ENCODE measurements around the gene KRT77.
"Not testable (repeated sequence)": the region's sequence is repeated elsewhere in the genome, so short reads cannot be mapped to it uniquely, and the experiment has no call there.

KRT77 gene

GRCh38 chr12:52703424-52703823 is at the start of gene KRT77:
Gene KRT77 (minus strand): TSS chr12:52703524. CDS start chr12:52703434, 90 bp downstream.
- Mint-ChIP-seq H3K4me3 (no peak within 1 kb of the TSS), H3K9me3 (no peaks in the 10 kb centered on the region), H3K36me3 (ENCODE audit: low read depth) (no peaks in the 10 kb centered on the region), H3K27ac (no peak within 1 kb of the TSS), H3K27me3 (ENCODE audit: low read depth) (peaks cover 13% of the 10 kb centered on the region), H3K4me1 (ENCODE audit: low read depth) (peaks cover 2% of the 10 kb centered on the region)

- Mint-ChIP-seq H3K9me3 (no peaks in the 10 kb centered on the region), H3K4me3 (no peak overlapping the region), H3K36me3 (ENCODE audit: low read depth) (no peaks in the 10 kb centered on the region), H3K27me3 (ENCODE audit: low read depth) (peaks cover 18% of the 10 kb centered on the region), H3K27ac (no peak overlapping the region), H3K4me1 (ENCODE audit: low read depth) (peaks cover 2% of the 10 kb centered on the region)
Observed at GRCh38 chr12:52752516-52752915, 49.2 kb upstream of the KRT77 start.

- no peak overlapping the region for H3K4me3 Mint-ChIP-seq
- no peaks in the 10 kb centered on the region for H3K36me3 Mint-ChIP-seq (ENCODE audit: low read depth)
- H3K9me3 Mint-ChIP-seq: no peaks in the 10 kb centered on the region
- H3K27me3 Mint-ChIP-seq (ENCODE audit: low read depth): peaks cover 18% of the 10 kb centered on the region
- no peak overlapping the region for H3K27ac Mint-ChIP-seq
- H3K4me1 Mint-ChIP-seq (ENCODE audit: low read depth): peaks cover 2% of the 10 kb centered on the region
Observed at GRCh38 chr12:52751795-52752194, 48.5 kb upstream of the KRT77 start.

DNA sequence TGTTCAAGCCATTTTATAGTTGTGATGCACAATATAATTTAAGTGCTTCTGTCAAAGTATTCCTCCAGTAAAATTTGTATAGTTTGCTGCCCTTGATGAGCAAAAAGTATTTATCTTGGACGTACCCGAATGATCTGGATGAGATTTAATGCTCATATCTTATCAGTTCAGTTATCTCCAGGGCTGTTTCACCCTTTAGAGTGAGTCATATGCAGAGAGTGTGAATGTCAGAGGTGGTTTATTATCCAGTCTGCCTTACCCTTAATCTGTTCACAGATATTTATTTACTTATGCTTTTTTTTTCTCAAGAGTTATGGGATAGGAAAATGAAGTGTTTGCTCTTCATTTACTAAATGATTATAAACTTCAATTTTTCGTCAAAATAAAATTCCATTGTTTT is 47.2 kb upstream of the KRT77 start:
- H3K27me3 Mint-ChIP-seq (ENCODE audit: low read depth): peaks cover 18% of the 10 kb centered on the region
- not testable (repeated sequence) for H3K27ac Mint-ChIP-seq; H3K4me3 Mint-ChIP-seq; H3K4me1 Mint-ChIP-seq (ENCODE audit: low read depth); H3K9me3 Mint-ChIP-seq; H3K36me3 Mint-ChIP-seq (ENCODE audit: low read depth)

DNA sequence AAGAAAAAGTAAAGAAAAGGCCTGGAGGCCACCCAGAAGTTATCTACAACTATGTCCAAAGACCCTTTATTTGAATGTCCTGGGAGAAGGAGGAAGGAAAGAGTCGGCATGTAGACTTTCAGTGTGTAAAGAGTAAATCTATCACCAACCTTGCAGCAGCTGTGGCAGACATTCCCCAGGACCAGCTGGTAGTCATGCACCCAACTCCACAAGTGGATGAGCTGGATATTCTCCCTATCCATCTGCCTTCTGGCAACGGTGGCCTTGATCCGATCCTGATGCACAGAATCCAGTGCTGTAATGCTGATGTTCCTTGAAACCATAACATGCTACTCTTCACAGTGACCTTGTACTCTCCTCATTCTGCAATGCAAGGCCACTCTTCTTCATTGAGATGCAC is 46.5 kb upstream of the KRT77 start:
- no peaks in the 10 kb centered on the region for H3K9me3 Mint-ChIP-seq
- H3K4me3 Mint-ChIP-seq: no peak overlapping the region
- H3K27ac Mint-ChIP-seq: no peak overlapping the region
- H3K36me3 Mint-ChIP-seq (ENCODE audit: low read depth): no peaks in the 10 kb centered on the region
- peaks cover 18% of the 10 kb centered on the region for H3K27me3 Mint-ChIP-seq (ENCODE audit: low read depth)
- H3K4me1 Mint-ChIP-seq (ENCODE audit: low read depth): peaks cover 2% of the 10 kb centered on the region

GRCh38 chr12:52748578-52748977 is 45.3 kb upstream of the KRT77 start:
- peaks cover 2% of the 10 kb centered on the region for H3K4me1 Mint-ChIP-seq (ENCODE audit: low read depth)
- H3K27me3 Mint-ChIP-seq (ENCODE audit: low read depth): peaks cover 18% of the 10 kb centered on the region
- H3K36me3 Mint-ChIP-seq (ENCODE audit: low read depth): no peaks in the 10 kb centered on the region
- H3K4me3 Mint-ChIP-seq: no peak overlapping the region
- no peak overlapping the region for H3K27ac Mint-ChIP-seq
- H3K9me3 Mint-ChIP-seq: no peaks in the 10 kb centered on the region

- Mint-ChIP-seq H3K36me3 (ENCODE audit: low read depth) (no peaks in the 10 kb centered on the region), H3K4me1 (ENCODE audit: low read depth) (peaks cover 2% of the 10 kb centered on the region), H3K27me3 (ENCODE audit: low read depth) (peaks cover 10% of the 10 kb centered on the region), H3K4me3 (no peak overlapping the region), H3K27ac (no peak overlapping the region), H3K9me3 (no peaks in the 10 kb centered on the region)
Observed at GRCh38 chr12:52745554-52745953, 42.2 kb upstream of the KRT77 start.

GRCh38 chr12:52744493-52745156 is 41.3 kb upstream of the KRT77 start:
- peaks cover 10% of the 10 kb centered on the region for H3K27me3 Mint-ChIP-seq (ENCODE audit: low read depth)

DNA sequence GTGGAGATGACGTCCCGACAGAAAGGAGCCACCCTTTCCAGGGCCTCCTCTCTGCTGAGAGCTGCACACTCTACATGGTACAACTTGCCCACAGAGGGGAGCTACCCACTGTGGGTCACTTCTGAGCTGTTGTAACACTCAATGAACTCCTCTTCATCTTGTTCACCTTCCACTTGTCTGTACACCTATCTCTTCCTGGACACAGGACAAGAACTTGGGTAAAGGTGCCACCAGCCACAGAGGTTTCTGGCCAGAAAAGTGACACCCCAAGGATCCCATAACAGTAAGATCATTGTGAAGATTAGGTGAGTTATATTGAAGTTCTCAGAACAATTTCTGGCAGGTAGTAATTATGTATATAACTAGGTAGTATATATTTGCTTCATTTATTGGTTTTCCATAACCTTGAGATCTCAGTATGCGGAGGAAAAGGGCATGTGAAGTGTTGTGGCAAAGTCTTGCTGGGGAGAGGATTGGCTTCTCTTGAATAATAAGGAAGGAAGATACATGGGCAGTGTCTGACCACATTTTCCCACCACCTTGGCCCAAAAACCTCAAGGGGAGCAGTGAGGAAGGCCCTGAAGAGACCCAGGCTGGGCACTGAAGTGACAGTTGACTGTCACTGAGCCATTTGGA is 39.6 kb upstream of the KRT77 start:
- H3K9me3 Mint-ChIP-seq: no peaks in the 10 kb centered on the region

More at GRCh38 chr12:52744493-52745156, 41.3 kb upstream of the KRT77 start:
- peaks cover 2% of the 10 kb centered on the region for H3K4me1 Mint-ChIP-seq (ENCODE audit: low read depth)
- no peaks in the 10 kb centered on the region for H3K9me3 Mint-ChIP-seq
- no peak overlapping the region for H3K4me3 Mint-ChIP-seq
- no peaks in the 10 kb centered on the region for H3K36me3 Mint-ChIP-seq (ENCODE audit: low read depth)
- no peak overlapping the region for H3K27ac Mint-ChIP-seq

GRCh38 chr12:52742196-52742580 is 38.9 kb upstream of the KRT77 start:
- Mint-ChIP-seq H3K27ac (no peak overlapping the region), H3K27me3 (ENCODE audit: low read depth) (no peaks in the 10 kb centered on the region), H3K9me3 (no peaks in the 10 kb centered on the region), H3K4me1 (ENCODE audit: low read depth) (no peaks in the 10 kb centered on the region), H3K36me3 (ENCODE audit: low read depth) (no peaks in the 10 kb centered on the region), H3K4me3 (no peak overlapping the region)

More for the DNA sequence above, 39.6 kb upstream of the KRT77 start:
- no peak overlapping the region for H3K27ac Mint-ChIP-seq
- H3K36me3 Mint-ChIP-seq (ENCODE audit: low read depth): no peaks in the 10 kb centered on the region
- no peaks in the 10 kb centered on the region for H3K4me1 Mint-ChIP-seq (ENCODE audit: low read depth)
- no peaks in the 10 kb centered on the region for H3K27me3 Mint-ChIP-seq (ENCODE audit: low read depth)
- H3K4me3 Mint-ChIP-seq: no peak overlapping the region

- Mint-ChIP-seq H3K4me3 (no peak overlapping the region), H3K27ac (no peak overlapping the region), H3K36me3 (ENCODE audit: low read depth) (no peaks in the 10 kb centered on the region), H3K4me1 (ENCODE audit: low read depth) (no peaks in the 10 kb centered on the region), H3K27me3 (ENCODE audit: low read depth) (no peaks in the 10 kb centered on the region), H3K9me3 (no peaks in the 10 kb centered on the region)
Observed at GRCh38 chr12:52741375-52742195, 38.3 kb upstream of the KRT77 start.

DNA sequence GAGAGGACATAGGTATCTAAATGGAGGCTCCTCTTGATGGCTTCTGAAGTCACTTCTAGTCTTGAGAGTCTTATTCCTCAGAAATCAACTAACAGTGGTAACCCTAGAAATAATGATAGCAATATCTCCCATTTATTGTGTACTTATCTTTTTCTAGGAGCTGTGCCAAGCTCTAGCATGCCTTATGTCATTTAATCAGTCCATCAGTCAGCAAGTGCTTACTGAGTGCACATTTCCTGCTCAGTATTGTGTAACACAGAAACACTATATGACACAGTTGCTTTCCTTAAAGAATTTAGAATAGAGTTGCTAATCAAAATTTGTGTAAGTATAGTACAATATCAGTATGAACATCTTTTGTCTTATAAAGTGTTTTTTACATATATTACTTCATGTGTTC is 37.3 kb upstream of the KRT77 start:
- H3K4me3 Mint-ChIP-seq: no peak overlapping the region
- no peak overlapping the region for H3K27ac Mint-ChIP-seq
- H3K9me3 Mint-ChIP-seq: no peaks in the 10 kb centered on the region
- H3K27me3 Mint-ChIP-seq (ENCODE audit: low read depth): no peaks in the 10 kb centered on the region
- no peaks in the 10 kb centered on the region for H3K36me3 Mint-ChIP-seq (ENCODE audit: low read depth)
- H3K4me1 Mint-ChIP-seq (ENCODE audit: low read depth): no peaks in the 10 kb centered on the region

GRCh38 chr12:52739963-52740362 is 36.6 kb upstream of the KRT77 start:
- H3K36me3 Mint-ChIP-seq (ENCODE audit: low read depth): no peaks in the 10 kb centered on the region
- H3K9me3 Mint-ChIP-seq: no peaks in the 10 kb centered on the region
- H3K4me3 Mint-ChIP-seq: no peak overlapping the region
- H3K4me1 Mint-ChIP-seq (ENCODE audit: low read depth): no peaks in the 10 kb centered on the region
- H3K27ac Mint-ChIP-seq: no peak overlapping the region
- no peaks in the 10 kb centered on the region for H3K27me3 Mint-ChIP-seq (ENCODE audit: low read depth)

DNA sequence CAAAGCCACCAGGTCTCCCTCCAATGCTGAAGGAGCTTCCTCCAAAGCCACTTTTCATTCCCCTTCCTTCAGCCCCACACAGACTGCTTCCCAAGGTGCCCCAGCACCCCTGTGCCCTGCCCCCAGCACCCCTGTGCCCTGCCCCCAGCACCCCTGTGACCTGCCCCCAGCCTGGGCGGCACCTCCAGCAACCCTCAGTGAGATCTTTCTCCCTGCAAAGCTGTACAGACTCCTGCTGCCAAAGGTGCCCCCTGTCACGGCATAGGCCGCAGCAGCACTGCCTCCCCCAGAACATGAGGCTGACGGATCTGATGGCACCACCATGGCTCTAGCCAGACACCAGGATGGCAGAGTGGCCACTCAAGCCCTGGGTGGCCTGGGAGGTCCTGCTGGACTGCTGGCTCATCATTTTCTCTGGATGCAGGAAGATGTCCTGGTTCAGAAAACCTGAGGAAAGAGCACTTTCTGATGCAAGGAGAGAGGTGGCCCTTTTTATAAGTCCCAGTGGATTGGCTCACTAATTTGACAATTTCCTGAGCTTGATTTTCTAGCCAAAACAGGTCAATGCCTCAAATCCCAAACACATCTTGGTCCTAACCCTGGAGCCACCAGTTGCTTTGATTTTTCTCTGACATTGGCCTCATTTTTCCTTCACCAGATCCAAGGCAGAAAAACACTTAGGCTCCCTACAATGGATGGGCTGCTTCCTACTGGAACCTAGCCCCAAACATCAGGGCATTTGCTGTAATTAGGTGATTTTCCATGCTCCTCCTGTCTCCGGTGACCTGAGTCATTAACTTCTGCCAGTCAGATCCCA is 32.7 kb upstream of the KRT77 start:
- H3K36me3 Mint-ChIP-seq (ENCODE audit: low read depth): no peaks in the 10 kb centered on the region
- H3K4me3 Mint-ChIP-seq: no peak overlapping the region
- H3K27me3 Mint-ChIP-seq (ENCODE audit: low read depth): no peaks in the 10 kb centered on the region
- no peaks in the 10 kb centered on the region for H3K4me1 Mint-ChIP-seq (ENCODE audit: low read depth)
- no peaks in the 10 kb centered on the region for H3K9me3 Mint-ChIP-seq
- H3K27ac Mint-ChIP-seq: no peak overlapping the region
